Suprapubic skin (tissue), 4 donors: ENCODE data around the gene POLR3E. TPM values are rescaled to one million over a fixed set of nuclear protein-coding genes. Genes with fewer than 3 reads are reported as not detected.

Experiments
- DNase-seq, 2 donors: peaks; one replicate each; pipeline ENCODE4 v3.0.0-alpha.2; 2019; ENCODE audit warnings: low spot score in 2 of 2
- H3K27ac ChIP-seq: fragments of 200-600 bp; sonication (generic); one replicate; pipeline ENCODE4 v1.5.1; 2019
- H3K27me3 ChIP-seq: fragments of 200-600 bp; sonication (generic); one replicate; pipeline ENCODE4 v1.5.1; 2019
- H3K36me3 ChIP-seq: fragments of 200-600 bp; sonication (generic); one replicate; pipeline ENCODE4 v1.5.1; 2019
- H3K4me1 ChIP-seq: fragments of 200-600 bp; sonication (generic); one replicate; pipeline ENCODE4 v1.5.1; 2019
- H3K4me3 ChIP-seq: fragments of 200-600 bp; sonication (generic); one replicate; pipeline ENCODE4 v1.5.1; 2019; ENCODE audit warnings: mild to moderate bottlenecking
- H3K9me3 ChIP-seq: fragments of 200-600 bp; sonication (generic); one replicate; pipeline ENCODE4 v1.5.1; 2019
- EP300 ChIP-seq: sonication (generic); formaldehyde crosslinking; IDR thresholded peaks from one replicate; pipeline ENCODE4 v1.6.1; 2017; ENCODE audit warnings: antibody characterized with exemption
- POLR2A ChIP-seq, 2 donors: fragments of 450-650 bp; IDR thresholded peaks; one replicate each; pipeline ENCODE4 v1.6.1; 2017; ENCODE audit warnings: antibody characterized with exemption in 2 of 2, mild to moderate bottlenecking in 2 of 2, moderate library complexity in 2 of 2
- POLR2AphosphoS5 ChIP-seq, 3 donors: sonication (generic); formaldehyde crosslinking; IDR thresholded peaks; one replicate each; pipeline ENCODE4 v1.6.1; 2017; ENCODE audit warnings: antibody characterized with exemption in 3 of 3
- WGBS: methylation state at CpG from one replicate; pipeline ENCODE4 v1.1.5; 2018; 5-methylcytosine and 5-hydroxymethylcytosine counted together
- total RNA-seq, 4 donors: library from RNA; depleted of rRNA; stranded (reverse); fragments of >200 nt; gene quantifications; one replicate each; pipeline ENCODE4 v1.1.0, GENCODE V29; 2016
- TF ChIP-seq, protein P1 (sequence below), 2 donors: fragments of 200-600 bp in 1 of 2; fragments of 450-650 bp in 1 of 2; sonication (generic) in 1 of 2; IDR thresholded peaks; one replicate each; pipeline ENCODE4 v1.5.1; 2016 to 2019; ENCODE audit warnings: antibody characterized with exemption in 2 of 2, mild to moderate bottlenecking in 1 of 2, moderate library complexity in 1 of 2

POLR3E gene
- total RNA-seq, 4 donors from 2014 or later, result 63.3 to 116 (median 89.0) TPM

DNA sequence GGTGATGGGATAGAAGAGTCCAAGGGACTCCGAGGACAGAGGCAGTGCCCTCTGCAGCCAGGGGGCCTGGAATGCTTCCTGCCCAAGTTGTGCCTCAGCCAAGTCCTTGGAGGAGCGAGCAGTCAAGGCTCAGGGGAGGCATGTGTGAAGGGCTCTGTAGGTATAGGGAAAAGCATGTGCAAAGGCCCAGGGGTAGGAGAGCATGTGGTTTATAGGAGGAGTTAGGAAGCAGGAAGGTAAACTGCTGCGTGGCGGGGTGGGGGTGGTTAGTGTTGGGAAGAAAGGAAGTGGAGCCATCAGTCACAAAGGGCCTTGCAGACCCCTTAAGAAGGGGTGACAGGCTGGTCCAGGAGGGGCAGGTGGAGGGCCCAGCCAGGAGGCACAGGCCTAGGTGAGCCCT, 7.2 kb downstream of the POLR3E start:
- TF ChIP-seq, protein P1, sequence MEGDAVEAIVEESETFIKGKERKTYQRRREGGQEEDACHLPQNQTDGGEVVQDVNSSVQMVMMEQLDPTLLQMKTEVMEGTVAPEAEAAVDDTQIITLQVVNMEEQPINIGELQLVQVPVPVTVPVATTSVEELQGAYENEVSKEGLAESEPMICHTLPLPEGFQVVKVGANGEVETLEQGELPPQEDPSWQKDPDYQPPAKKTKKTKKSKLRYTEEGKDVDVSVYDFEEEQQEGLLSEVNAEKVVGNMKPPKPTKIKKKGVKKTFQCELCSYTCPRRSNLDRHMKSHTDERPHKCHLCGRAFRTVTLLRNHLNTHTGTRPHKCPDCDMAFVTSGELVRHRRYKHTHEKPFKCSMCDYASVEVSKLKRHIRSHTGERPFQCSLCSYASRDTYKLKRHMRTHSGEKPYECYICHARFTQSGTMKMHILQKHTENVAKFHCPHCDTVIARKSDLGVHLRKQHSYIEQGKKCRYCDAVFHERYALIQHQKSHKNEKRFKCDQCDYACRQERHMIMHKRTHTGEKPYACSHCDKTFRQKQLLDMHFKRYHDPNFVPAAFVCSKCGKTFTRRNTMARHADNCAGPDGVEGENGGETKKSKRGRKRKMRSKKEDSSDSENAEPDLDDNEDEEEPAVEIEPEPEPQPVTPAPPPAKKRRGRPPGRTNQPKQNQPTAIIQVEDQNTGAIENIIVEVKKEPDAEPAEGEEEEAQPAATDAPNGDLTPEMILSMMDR (IDR thresholded peaks at IDR 0.05), result no peak
- TF ChIP-seq EP300, result no peak
- no peak for TF ChIP-seq POLR2AphosphoS5 (IDR thresholded peaks at IDR 0.05)
- TF ChIP-seq POLR2A (IDR thresholded peaks at IDR 0.05), result no peak
- no peaks in the 10 kb centered on the region for H3K27me3 ChIP-seq
- no peak overlapping the region for H3K27ac ChIP-seq
- H3K9me3 ChIP-seq, result no peaks in the 10 kb centered on the region
- peaks cover 49% of the 10 kb centered on the region for H3K36me3 ChIP-seq
- WGBS, result 93% methylated on average over 4 of the region's 4 CpGs
- DNase-seq, result no peak
- peaks cover 25% of the 10 kb centered on the region for H3K4me1 ChIP-seq
- H3K4me3 ChIP-seq, result no peak overlapping the region

GRCh38 chr16:22306788-22307187, 9.6 kb downstream of the POLR3E start:
- Histone ChIP-seq H3K36me3 (peaks cover 70% of the 10 kb centered on the region), H3K4me3 (no peak overlapping the region), H3K9me3 (no peaks in the 10 kb centered on the region), H3K4me1 (peaks cover 3% of the 10 kb centered on the region), H3K27ac (no peak overlapping the region), H3K27me3 (no peaks in the 10 kb centered on the region)
- no peak for TF ChIP-seq EP300
- no peak for TF ChIP-seq POLR2AphosphoS5 (IDR thresholded peaks at IDR 0.05)
- TF ChIP-seq, protein P1 (IDR thresholded peaks at IDR 0.05), result no peak
- no peak for TF ChIP-seq POLR2A (IDR thresholded peaks at IDR 0.05)
- DNase-seq, result no peak
- WGBS, result 83% methylated on average over 6 of the region's 9 CpGs

GRCh38 chr16:22307838-22308237, 10.6 kb downstream of the POLR3E start:
- Histone ChIP-seq H3K27ac (no peak overlapping the region), H3K4me1 (no peaks in the 10 kb centered on the region), H3K27me3 (no peaks in the 10 kb centered on the region), H3K4me3 (no peak overlapping the region), H3K36me3 (peaks cover 76% of the 10 kb centered on the region), H3K9me3 (no peaks in the 10 kb centered on the region)
- WGBS, result 90% methylated on average over 10 of the region's 10 CpGs
- no peak for TF ChIP-seq EP300
- TF ChIP-seq POLR2AphosphoS5 (IDR thresholded peaks at IDR 0.05), result no peak
- TF ChIP-seq, protein P1 (IDR thresholded peaks at IDR 0.05), result no peak
- no peak for TF ChIP-seq POLR2A (IDR thresholded peaks at IDR 0.05)
- no peak for DNase-seq

DNA sequence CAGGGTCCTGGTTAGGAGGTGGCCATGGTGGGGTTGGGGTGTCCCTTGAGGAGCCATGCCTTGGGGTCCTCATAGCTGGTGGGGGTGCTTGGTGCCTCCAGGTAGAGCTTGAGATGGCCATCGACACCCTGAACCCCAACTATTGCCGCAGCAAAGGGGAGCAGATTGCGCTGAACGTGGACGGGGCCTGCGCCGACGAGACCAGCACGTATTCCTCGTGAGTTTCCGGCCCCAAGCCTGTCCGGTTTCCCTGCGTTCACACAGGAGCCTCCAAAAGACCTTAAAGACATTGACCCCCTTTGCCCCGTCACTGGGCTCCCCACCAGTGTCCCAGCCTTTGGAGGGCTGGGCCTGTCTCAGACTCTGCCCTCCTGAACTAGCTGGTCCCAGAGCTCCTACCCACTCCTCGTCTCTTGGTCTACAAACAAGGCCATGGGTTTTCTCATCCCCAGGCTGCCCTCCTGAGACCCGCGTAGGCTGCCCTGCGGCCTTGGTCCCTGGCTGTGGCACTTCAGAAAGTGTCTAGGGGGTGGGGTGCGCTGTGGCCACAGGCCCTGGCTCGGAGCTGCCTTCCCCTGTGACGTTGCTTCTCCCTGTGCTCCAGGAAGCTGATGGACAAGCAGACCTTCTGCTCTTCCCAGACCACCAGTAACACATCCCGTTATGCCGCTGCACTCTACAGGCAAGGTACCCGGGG, 11.8 kb downstream of the POLR3E start:
- DNase-seq, result no peak
- Histone ChIP-seq H3K4me1 (peaks cover 8% of the 10 kb centered on the region), H3K4me3 (no peak overlapping the region), H3K9me3 (no peaks in the 10 kb centered on the region), H3K36me3 (peaks cover 81% of the 10 kb centered on the region), H3K27me3 (no peaks in the 10 kb centered on the region), H3K27ac (no peak overlapping the region)
- TF ChIP-seq EP300 (no peak), POLR2A (IDR thresholded peaks at IDR 0.05) (no peak)
- TF ChIP-seq, protein P1 (IDR thresholded peaks at IDR 0.05), result no peak
- 99% methylated on average over 23 of the region's 24 CpGs for WGBS

DNA sequence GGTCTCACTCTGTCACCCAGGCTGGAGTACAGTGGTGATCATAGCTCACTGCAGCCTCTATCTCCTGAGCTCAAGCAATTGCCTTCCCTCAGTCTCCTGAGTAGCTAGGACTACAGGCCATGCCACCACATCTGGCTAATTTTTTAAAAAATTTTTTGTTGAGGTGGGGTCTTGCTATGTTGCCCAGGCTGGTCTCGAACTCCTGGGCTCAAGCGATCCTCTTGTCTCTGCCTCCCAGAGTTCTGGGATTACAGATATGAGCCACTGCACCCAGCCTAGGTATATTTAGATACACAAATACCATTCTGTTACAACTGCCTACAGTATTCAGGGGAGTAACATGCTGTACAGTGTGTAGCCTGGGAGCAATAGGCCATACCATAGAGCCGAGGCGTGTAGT, 14.3 kb downstream of the POLR3E start:
- Histone ChIP-seq H3K9me3 (no peaks in the 10 kb centered on the region), H3K27ac (no peak overlapping the region), H3K4me3 (no peak overlapping the region), H3K27me3 (no peaks in the 10 kb centered on the region), H3K4me1 (peaks cover 20% of the 10 kb centered on the region), H3K36me3 (peaks cover 93% of the 10 kb centered on the region)
- 100% methylated on average over 4 of the region's 4 CpGs for WGBS
- no peak for DNase-seq
- TF ChIP-seq, protein P1 (IDR thresholded peaks at IDR 0.05), result no peak
- TF ChIP-seq POLR2AphosphoS5 (IDR thresholded peaks at IDR 0.05) (no peak), EP300 (no peak), POLR2A (IDR thresholded peaks at IDR 0.05) (no peak)
